HepG2 (cell line): ENCODE results near the gene ASB3. TPM values are rescaled to one million over a fixed set of nuclear protein-coding genes. Genes with fewer than 3 reads are reported as not detected.

Experiments
- CEBPB ChIP-seq: IDR thresholded peaks from 2 replicates; pipeline ENCODE4 v1.6.1; 2011; ENCODE audit warnings: low read depth, low read length, improper control_type of control experiment, borderline replicate concordance
- EZH2 ChIP-seq: conservative IDR thresholded peaks from 2 replicates; pipeline ENCODE4 v1.6.1; 2012; ENCODE audit warnings: mild to moderate bottlenecking, low read depth, low read length, moderate library complexity
- HDAC6 ChIP-seq: fragments of 200-600 bp; sonication (generic); IDR thresholded peaks from 2 replicates; pipeline ENCODE4 v1.7.0; 2017; ENCODE audit warnings: mild to moderate bottlenecking, antibody characterized with exemption, low read length, low read depth
- ISL2 ChIP-seq: sonication (generic); formaldehyde crosslinking; IDR thresholded peaks from 2 replicates; pipeline ENCODE4 v1.5.0; 2020; ENCODE audit warnings: missing genetic modification reagents
- KDM2A ChIP-seq: sonication (generic); formaldehyde crosslinking; IDR thresholded peaks from 2 replicates; pipeline ENCODE4 v1.4.0; 2020; ENCODE audit warnings: low read depth, missing genetic modification reagents, borderline replicate concordance
- KMT2B ChIP-seq: IDR thresholded peaks from 2 replicates; pipeline ENCODE4 v1.6.1; 2016; ENCODE audit warnings: missing genetic modification reagents, missing compliant biosample characterization
- LBX2 ChIP-seq: sonication (generic); formaldehyde crosslinking; IDR thresholded peaks from 2 replicates; pipeline ENCODE4 v1.5.0; 2020; ENCODE audit warnings: missing genetic modification reagents, mild to moderate bottlenecking, borderline replicate concordance
- NBN ChIP-seq: fragments of 450-650 bp; conservative IDR thresholded peaks from 2 replicates; pipeline ENCODE4 v1.6.1; 2017
- NR1H2 ChIP-seq: sonication (generic); formaldehyde crosslinking; IDR thresholded peaks from 2 replicates; pipeline ENCODE4 v1.8.1; 2022; ENCODE audit warnings: low read depth, missing genetic modification reagents, borderline replicate concordance
- RAD51 ChIP-seq: fragments of 450-650 bp; IDR thresholded peaks from 2 replicates; pipeline ENCODE4 v1.6.1; 2016; ENCODE audit warnings: borderline replicate concordance
- RXRB ChIP-seq: IDR thresholded peaks from 2 replicates; pipeline ENCODE4 v1.6.1; 2016; ENCODE audit warnings: borderline replicate concordance, missing genetic modification reagents, missing compliant biosample characterization
- TBP ChIP-seq: sonication (generic); formaldehyde crosslinking; IDR thresholded peaks from 2 replicates; pipeline ENCODE4 v1.5.0; 2020; ENCODE audit warnings: missing genetic modification reagents
- TOE1 ChIP-seq: sonication (generic); formaldehyde crosslinking; IDR thresholded peaks from 2 replicates; pipeline ENCODE4 v1.4.0; 2020; ENCODE audit warnings: mild to moderate bottlenecking, missing genetic modification reagents
- WIZ ChIP-seq: sonication (generic); formaldehyde crosslinking; IDR thresholded peaks from 2 replicates; pipeline ENCODE4 v1.5.1; 2020; ENCODE audit warnings: mild to moderate bottlenecking, missing genetic modification reagents
- ZBTB7A ChIP-seq: sonication (generic); formaldehyde crosslinking; IDR thresholded peaks from 2 replicates; pipeline ENCODE4 v1.8.0; 2022; ENCODE audit warnings: mild to moderate bottlenecking, missing genetic modification reagents
- ZNF30 ChIP-seq: sonication (generic); formaldehyde crosslinking; IDR thresholded peaks from 2 replicates; pipeline ENCODE4 v1.5.0; 2020; ENCODE audit warnings: mild to moderate bottlenecking, missing genetic modification reagents
- ZNF562 ChIP-seq: sonication (generic); formaldehyde crosslinking; IDR thresholded peaks from 2 replicates; pipeline ENCODE4 v1.8.0; 2022; ENCODE audit warnings: missing genetic modification reagents, borderline replicate concordance
- ZNF646 ChIP-seq: sonication (generic); formaldehyde crosslinking; IDR thresholded peaks from 2 replicates; pipeline ENCODE4 v1.9.0; 2021; ENCODE audit warnings: mild to moderate bottlenecking, missing genetic modification reagents
- polyA plus RNA-seq, 8 experiments: library from polyadenylated mRNA; depleted of rRNA in 3 of 8; stranded (reverse) in 7 of 8; unstranded in 1 of 8; fragments of >200 nt; fragmentation: Illumina TruSeq in 4 of 8; extraction: Trizol in 4 of 8; gene quantifications; 2 replicates each; pipeline versions ENCODE4 v1.2.1 to v1.2.3, GENCODE V29; 2011 to 2016; ENCODE audit warnings: low read depth in 4 of 8, missing spikeins in 1 of 8, mixed read lengths in 1 of 8; ENCODE audit not compliant: insufficient read depth in 1 of 8
- total RNA-seq, 5 experiments: library from RNA; depleted of rRNA; stranded (reverse); fragments of >200 nt; fragmentation: Illumina TruSeq; extraction: Trizol; gene quantifications; 2 replicates each; pipeline ENCODE4 v1.2.3, GENCODE V29; 2016; ENCODE audit warnings: low read depth in 1 of 5
- TF ChIP-seq, protein P1 (sequence below): IDR thresholded peaks from 2 replicates; pipeline ENCODE4 v1.6.1; 2016; ENCODE audit warnings: low read depth, control low read depth
- TF ChIP-seq, protein P2 (sequence below): sonication (generic); formaldehyde crosslinking; IDR thresholded peaks from 2 replicates; pipeline ENCODE4 v1.5.0; 2020; ENCODE audit warnings: mild to moderate bottlenecking, missing genetic modification reagents

ASB3 gene
- total and polyA plus RNA-seq, 2 of the 13 experiments (the other 11 are each of a cell fraction or from before 2014, with no cell fraction given): 40.1 to 41.8 TPM

GRCh38 chr2:53826587-53827397, 40.0 kb upstream of the ASB3 start (continued):
- TF ChIP-seq, protein P1, sequence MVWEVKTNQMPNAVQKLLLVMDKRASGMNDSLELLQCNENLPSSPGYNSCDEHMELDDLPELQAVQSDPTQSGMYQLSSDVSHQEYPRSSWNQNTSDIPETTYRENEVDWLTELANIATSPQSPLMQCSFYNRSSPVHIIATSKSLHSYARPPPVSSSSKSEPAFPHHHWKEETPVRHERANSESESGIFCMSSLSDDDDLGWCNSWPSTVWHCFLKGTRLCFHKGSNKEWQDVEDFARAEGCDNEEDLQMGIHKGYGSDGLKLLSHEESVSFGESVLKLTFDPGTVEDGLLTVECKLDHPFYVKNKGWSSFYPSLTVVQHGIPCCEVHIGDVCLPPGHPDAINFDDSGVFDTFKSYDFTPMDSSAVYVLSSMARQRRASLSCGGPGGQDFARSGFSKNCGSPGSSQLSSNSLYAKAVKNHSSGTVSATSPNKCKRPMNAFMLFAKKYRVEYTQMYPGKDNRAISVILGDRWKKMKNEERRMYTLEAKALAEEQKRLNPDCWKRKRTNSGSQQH (CRISPR knock-in tag): no peak
- TF ChIP-seq ISL2 (CRISPR knock-in tag) (peak; percentile 99), LBX2 (no peak), WIZ (CRISPR knock-in tag) (no peak), TBP (CRISPR knock-in tag) (no peak), KDM2A (CRISPR knock-in tag) (peak; percentile 14; the same call in 1 of the 2 replicates), ZBTB7A (no peak), ZNF30 (CRISPR knock-in tag) (no peak), KMT2B (CRISPR knock-in tag) (peak; percentile 79), HDAC6 (no peak), TOE1 (CRISPR knock-in tag) (peak; percentile 92), ZNF562 (CRISPR knock-in tag) (no peak), RAD51 (no peak), EZH2 (no peak), CEBPB (peak; percentile 99), NR1H2 (no peak), ZNF646 (CRISPR knock-in tag) (0 out of 2 replicates have a peak, but pooled peaks have one; percentile 47), RXRB (CRISPR knock-in tag) (peak; percentile 98), NBN (no peak)
- TF ChIP-seq, protein P2, sequence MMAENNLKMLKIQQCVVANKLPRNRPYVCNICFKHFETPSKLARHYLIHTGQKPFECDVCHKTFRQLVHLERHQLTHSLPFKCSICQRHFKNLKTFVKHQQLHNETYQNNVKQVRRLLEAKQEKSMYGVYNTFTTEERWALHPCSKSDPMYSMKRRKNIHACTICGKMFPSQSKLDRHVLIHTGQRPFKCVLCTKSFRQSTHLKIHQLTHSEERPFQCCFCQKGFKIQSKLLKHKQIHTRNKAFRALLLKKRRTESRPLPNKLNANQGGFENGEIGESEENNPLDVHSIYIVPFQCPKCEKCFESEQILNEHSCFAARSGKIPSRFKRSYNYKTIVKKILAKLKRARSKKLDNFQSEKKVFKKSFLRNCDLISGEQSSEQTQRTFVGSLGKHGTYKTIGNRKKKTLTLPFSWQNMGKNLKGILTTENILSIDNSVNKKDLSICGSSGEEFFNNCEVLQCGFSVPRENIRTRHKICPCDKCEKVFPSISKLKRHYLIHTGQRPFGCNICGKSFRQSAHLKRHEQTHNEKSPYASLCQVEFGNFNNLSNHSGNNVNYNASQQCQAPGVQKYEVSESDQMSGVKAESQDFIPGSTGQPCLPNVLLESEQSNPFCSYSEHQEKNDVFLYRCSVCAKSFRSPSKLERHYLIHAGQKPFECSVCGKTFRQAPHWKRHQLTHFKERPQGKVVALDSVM (CRISPR knock-in tag): no peak
